Esophagus squamous epithelium (tissue), 4 donors: ENCODE data around the gene HACD4.

Experiments
- POLR2A ChIP-seq, 4 donors: fragments of 450-650 bp; IDR thresholded peaks; one replicate each; pipeline ENCODE4 v1.6.1; 2017; ENCODE audit warnings: antibody characterized with exemption in 4 of 4, mild to moderate bottlenecking in 4 of 4, moderate library complexity in 3 of 4
- TF ChIP-seq, protein P1 (sequence below), 6 experiments: fragments of 450-650 bp in 4 of 6; fragments of 200-600 bp in 2 of 6; sonication (generic) in 2 of 6; IDR thresholded peaks; one replicate each; pipeline ENCODE4 v1.5.1; 2016 to 2019; ENCODE audit warnings: antibody characterized with exemption in 6 of 6, mild to moderate bottlenecking in 4 of 6, moderate library complexity in 4 of 6

DNA sequence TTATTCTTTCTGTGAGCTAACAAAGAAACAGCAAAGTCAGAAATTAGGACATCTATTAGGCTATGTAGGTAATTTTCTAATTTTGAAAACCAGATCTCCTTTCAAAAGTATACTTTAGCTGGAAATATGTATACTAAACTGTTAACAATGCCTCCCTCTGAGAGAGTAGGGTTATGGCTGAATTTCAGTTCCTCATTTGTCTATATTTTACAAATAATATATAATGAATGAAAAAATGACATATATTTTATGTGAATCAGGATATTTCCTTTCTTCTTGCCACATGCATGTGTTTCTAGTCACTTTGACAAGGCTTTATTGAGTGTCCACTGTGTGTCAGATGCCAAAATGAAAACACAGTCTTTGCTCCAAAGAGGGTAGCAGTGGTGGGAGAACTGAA is 15.4 kb downstream of the HACD4 start:
- TF ChIP-seq, protein P1, sequence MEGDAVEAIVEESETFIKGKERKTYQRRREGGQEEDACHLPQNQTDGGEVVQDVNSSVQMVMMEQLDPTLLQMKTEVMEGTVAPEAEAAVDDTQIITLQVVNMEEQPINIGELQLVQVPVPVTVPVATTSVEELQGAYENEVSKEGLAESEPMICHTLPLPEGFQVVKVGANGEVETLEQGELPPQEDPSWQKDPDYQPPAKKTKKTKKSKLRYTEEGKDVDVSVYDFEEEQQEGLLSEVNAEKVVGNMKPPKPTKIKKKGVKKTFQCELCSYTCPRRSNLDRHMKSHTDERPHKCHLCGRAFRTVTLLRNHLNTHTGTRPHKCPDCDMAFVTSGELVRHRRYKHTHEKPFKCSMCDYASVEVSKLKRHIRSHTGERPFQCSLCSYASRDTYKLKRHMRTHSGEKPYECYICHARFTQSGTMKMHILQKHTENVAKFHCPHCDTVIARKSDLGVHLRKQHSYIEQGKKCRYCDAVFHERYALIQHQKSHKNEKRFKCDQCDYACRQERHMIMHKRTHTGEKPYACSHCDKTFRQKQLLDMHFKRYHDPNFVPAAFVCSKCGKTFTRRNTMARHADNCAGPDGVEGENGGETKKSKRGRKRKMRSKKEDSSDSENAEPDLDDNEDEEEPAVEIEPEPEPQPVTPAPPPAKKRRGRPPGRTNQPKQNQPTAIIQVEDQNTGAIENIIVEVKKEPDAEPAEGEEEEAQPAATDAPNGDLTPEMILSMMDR (IDR thresholded peaks at IDR 0.05) = no peak
- TF ChIP-seq POLR2A (IDR thresholded peaks at IDR 0.05) = no peak
